HG02981 (cell line): ENCODE data around the gene SORT1.

Experiments
- ATAC-seq: cut with Tn5 transposase; IDR thresholded peaks from one replicate; pipeline ENCODE4 v1.9.1; 2021; ENCODE audit warnings: mild to moderate bottlenecking, moderate library complexity; ENCODE audit not compliant: unreplicated experiment

Gene SORT1

GRCh38 chr1:109277434-109278204 lies 120.1 kb downstream of the SORT1 start:
- ATAC-seq = peak; percentile 70

- ATAC-seq = no peak
Observed at GRCh38 chr1:109275706-109276345, 121.9 kb downstream of the SORT1 start.

GRCh38 chr1:109274533-109275476 lies 122.9 kb downstream of the SORT1 start:
- no peak for ATAC-seq

- no peak for ATAC-seq
Observed at GRCh38 chr1:109273570-109274288, 124.0 kb downstream of the SORT1 start.

GRCh38 chr1:109272831-109273547 lies 124.7 kb downstream of the SORT1 start:
- no peak for ATAC-seq

GRCh38 chr1:109272021-109272799 lies 125.5 kb downstream of the SORT1 start:
- no peak for ATAC-seq

GRCh38 chr1:109271458-109271857 lies 126.3 kb downstream of the SORT1 start:
- no peak for ATAC-seq

GRCh38 chr1:109270623-109271317 lies 126.9 kb downstream of the SORT1 start:
- ATAC-seq = no peak

GRCh38 chr1:109269981-109270622 lies 127.6 kb downstream of the SORT1 start:
- no peak for ATAC-seq

- no peak for ATAC-seq
Observed at GRCh38 chr1:109269212-109269980, 128.3 kb downstream of the SORT1 start.

- ATAC-seq = no peak
Observed at GRCh38 chr1:109268431-109269211, 129.1 kb downstream of the SORT1 start.

GRCh38 chr1:109267743-109268300 lies 129.9 kb downstream of the SORT1 start:
- ATAC-seq = no peak

- ATAC-seq = no peak
Observed at GRCh38 chr1:109266965-109267364, 130.8 kb downstream of the SORT1 start.

GRCh38 chr1:109265741-109266330 lies 131.9 kb downstream of the SORT1 start:
- ATAC-seq = no peak

- no peak for ATAC-seq
Observed at GRCh38 chr1:109265016-109265415, 132.7 kb downstream of the SORT1 start.

GRCh38 chr1:109264379-109264755 lies 133.4 kb downstream of the SORT1 start:
- ATAC-seq = no peak
